Stimulated activated naive CD8-positive, alpha-beta T cell treated with anti-CD3 and anti-CD28 coated beads, Interleukin-15, Interleukin-2, amounts not matched to agents 100 ng/mL and 50 ng/mL, for 24 hours (primary cell): Measurements from ENCODE around the gene NMUR1.
"Not testable (repeated sequence)": the region's sequence is repeated elsewhere in the genome, so short reads cannot be mapped to it uniquely, and the experiment has no call there.

ENCODE experiments used
- H3K27ac Mint-ChIP-seq: one replicate; pipeline ENCODE4 v1.8.0; 2021; ENCODE audit warnings: mild to moderate bottlenecking, mixed read lengths
- H3K27me3 Mint-ChIP-seq: one replicate; pipeline ENCODE4 v1.8.0; 2021; ENCODE audit warnings: mixed read lengths
- H3K36me3 Mint-ChIP-seq: one replicate; pipeline ENCODE4 v1.8.0; 2021; ENCODE audit warnings: low read depth, mixed read lengths
- H3K4me1 Mint-ChIP-seq: one replicate; pipeline ENCODE4 v1.8.0; 2021; ENCODE audit warnings: low read depth, mixed read lengths
- H3K4me3 Mint-ChIP-seq: one replicate; pipeline ENCODE4 v1.8.0; 2021; ENCODE audit warnings: mild to moderate bottlenecking, mixed read lengths
- H3K9me3 Mint-ChIP-seq: one replicate; pipeline ENCODE4 v1.8.0; 2021; ENCODE audit warnings: mixed read lengths

The NMUR1 gene, protein sequence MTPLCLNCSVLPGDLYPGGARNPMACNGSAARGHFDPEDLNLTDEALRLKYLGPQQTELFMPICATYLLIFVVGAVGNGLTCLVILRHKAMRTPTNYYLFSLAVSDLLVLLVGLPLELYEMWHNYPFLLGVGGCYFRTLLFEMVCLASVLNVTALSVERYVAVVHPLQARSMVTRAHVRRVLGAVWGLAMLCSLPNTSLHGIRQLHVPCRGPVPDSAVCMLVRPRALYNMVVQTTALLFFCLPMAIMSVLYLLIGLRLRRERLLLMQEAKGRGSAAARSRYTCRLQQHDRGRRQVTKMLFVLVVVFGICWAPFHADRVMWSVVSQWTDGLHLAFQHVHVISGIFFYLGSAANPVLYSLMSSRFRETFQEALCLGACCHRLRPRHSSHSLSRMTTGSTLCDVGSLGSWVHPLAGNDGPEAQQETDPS

DNA sequence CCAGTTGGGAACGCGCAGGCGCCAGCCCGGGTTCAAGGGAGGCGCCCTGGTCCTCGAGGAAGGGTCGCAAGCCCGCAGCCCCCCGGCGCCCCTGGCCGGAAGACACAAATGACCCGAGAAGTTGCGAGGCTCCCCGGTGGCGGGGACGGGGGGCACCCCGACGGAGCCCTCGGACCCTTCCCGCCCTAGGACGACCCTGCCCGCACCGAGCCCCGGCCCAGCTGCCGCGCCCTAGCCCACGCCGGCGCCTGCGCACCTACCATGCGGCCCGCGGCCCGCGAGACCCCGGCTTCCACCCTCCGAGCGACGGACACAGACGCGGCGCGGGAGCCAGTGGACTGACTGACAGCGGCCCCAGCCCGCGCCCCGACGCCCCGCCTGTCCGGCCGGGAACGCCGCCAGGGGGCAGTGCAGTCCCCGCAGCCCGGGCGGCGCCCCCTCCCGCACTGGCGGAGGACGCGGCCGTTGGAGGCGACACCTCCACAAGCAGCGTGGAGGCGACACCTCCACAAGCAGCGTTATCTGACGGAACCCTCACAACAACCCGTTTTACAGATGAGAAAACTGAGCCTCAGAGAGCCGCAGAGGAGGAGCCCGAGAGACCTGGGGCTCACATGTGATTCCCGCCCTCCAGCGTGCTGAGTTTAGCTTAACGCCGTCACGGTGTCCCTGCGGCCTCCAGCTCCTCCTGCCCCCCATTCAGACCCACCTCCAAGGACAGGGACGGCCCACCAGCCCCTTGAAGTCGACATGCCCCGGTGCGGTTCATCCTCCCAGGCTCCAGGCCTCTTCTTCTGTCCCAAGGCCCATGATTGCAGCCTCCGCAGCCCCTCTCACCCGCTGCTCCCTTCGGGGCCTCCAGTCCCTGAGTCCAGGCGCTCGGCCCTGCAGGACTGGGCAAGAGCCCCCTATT is at the start of gene NMUR1:
TSS of gene NMUR1 (minus strand) at position 347 of the 913 bp plus-strand sequence. CDS start at position 263, 84 bp downstream.
- Mint-ChIP-seq H3K27me3 (peaks cover 23% of the 10 kb centered on the region), H3K9me3 (no peaks in the 10 kb centered on the region), H3K4me3 (peak within 1 kb of the TSS; percentile 23), H3K36me3 (no peaks in the 10 kb centered on the region), H3K4me1 (peaks cover 17% of the 10 kb centered on the region), H3K27ac (no peak within 1 kb of the TSS)

DNA sequence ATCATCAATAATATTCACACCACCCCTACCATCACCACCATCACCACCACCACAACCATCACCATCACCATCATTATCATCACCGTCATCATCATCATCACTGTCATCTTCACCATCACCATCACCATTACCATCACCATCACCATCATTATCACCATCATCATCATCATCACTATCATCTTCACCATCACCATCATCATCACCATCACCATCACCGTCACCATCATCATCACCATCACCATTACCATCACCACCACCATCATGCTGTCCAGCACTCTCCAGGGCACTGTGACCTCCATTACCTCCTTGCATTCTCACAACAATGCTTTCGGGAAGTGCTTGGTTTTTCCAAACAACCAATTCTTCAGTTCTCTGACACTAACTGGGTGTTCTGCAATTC is 49.3 kb upstream of the NMUR1 start:
- Mint-ChIP-seq H3K36me3 (no peaks in the 10 kb centered on the region), H3K9me3 (peaks cover 9% of the 10 kb centered on the region), H3K27me3 (peaks cover 5% of the 10 kb centered on the region), H3K4me1 (no peaks in the 10 kb centered on the region), H3K4me3 (no peak overlapping the region), H3K27ac (no peak overlapping the region)

DNA sequence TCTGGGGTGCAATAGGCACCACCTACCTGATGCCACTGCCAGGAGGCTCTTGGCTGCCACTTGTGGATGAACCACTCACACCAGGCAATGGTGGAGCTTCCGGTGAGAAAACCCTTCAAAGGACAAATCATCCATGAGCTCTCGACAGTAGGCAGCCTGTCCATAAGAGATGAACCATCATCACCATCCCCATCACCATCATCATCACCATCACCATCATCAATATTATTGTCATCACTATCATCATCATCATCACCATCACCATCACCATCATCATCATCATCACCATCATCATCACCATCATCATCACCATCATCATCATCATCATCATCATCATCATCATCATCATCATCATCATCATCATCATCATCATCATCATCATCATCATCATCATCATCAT is 48.4 kb upstream of the NMUR1 start:
- not testable (repeated sequence) for H3K27me3 Mint-ChIP-seq, H3K4me3 Mint-ChIP-seq, H3K9me3 Mint-ChIP-seq, H3K36me3 Mint-ChIP-seq, H3K4me1 Mint-ChIP-seq, H3K27ac Mint-ChIP-seq

DNA sequence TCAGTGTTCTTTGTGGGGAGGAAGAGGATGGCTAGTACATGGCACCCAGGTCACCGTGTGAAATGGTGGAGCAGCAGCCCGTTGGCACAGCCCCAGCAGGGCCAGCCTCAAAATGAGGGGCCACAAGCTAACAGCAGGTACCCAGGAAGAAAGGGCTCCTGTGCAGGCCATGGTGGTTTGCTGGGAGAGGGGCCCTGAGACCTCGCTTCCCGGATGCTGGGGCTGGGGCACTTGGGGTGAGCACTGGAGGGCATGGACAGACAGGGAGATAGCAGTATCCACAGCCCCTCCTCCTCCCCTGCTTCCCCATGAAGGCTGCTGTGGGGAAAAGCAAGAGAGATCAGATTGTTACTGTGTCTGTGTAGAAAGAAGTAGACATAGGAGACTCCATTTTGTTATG is 46.2 kb upstream of the NMUR1 start:
- H3K36me3 Mint-ChIP-seq, result no peaks in the 10 kb centered on the region
- H3K9me3 Mint-ChIP-seq, result peaks cover 9% of the 10 kb centered on the region
- H3K27me3 Mint-ChIP-seq, result peaks cover 5% of the 10 kb centered on the region
- no peak overlapping the region for H3K27ac Mint-ChIP-seq
- H3K4me1 Mint-ChIP-seq, result no peaks in the 10 kb centered on the region
- H3K4me3 Mint-ChIP-seq, result no peak overlapping the region

GRCh38 chr2:231575612-231576256 is 45.5 kb upstream of the NMUR1 start:
- peaks cover 5% of the 10 kb centered on the region for H3K27me3 Mint-ChIP-seq
- H3K4me3 Mint-ChIP-seq, result no peak overlapping the region
- peaks cover 9% of the 10 kb centered on the region for H3K9me3 Mint-ChIP-seq
- no peak overlapping the region for H3K27ac Mint-ChIP-seq
- H3K4me1 Mint-ChIP-seq, result no peaks in the 10 kb centered on the region
- H3K36me3 Mint-ChIP-seq, result no peaks in the 10 kb centered on the region

DNA sequence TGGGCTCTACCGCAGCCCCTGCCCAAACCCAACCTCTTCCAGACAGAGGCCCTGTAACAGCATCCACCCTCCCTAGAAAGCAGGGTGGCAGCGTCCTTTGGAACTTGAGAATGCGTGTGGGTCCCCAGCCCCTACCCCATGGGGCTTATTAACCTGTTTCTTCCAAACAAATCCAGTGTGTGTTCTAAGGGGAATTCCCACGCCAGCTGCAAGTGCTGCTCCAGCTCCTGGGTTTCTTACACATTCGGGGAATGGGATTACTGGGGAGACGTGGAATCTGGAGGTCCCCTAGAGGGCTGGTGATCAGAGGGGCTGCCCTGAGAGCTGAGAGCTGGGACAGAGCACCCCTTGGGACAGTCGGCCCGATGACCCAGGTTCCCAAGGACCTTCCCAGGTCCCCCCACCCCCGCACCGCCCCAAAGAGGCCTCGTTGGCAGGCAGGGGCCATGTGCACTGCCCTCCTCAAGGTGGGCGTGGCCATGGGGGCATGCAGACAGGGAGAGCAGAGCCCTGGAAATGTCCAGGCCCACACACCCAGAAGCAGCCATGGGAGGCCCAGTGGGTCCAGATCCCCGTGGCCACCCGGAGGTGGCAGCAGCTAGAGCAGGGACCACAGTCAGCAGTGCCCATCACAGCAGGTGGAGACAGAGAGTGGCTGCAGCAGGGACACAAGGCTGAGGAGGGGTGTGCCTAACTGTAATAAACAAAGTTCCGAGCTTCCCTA is 43.6 kb upstream of the NMUR1 start:
- H3K27me3 Mint-ChIP-seq, result no peaks in the 10 kb centered on the region
- no peaks in the 10 kb centered on the region for H3K36me3 Mint-ChIP-seq
- H3K4me3 Mint-ChIP-seq, result no peak overlapping the region
- peaks cover 3% of the 10 kb centered on the region for H3K4me1 Mint-ChIP-seq
- H3K27ac Mint-ChIP-seq, result no peak overlapping the region
- peaks cover 4% of the 10 kb centered on the region for H3K9me3 Mint-ChIP-seq

GRCh38 chr2:231573096-231573495 is 42.9 kb upstream of the NMUR1 start:
- Mint-ChIP-seq H3K27ac (no peak overlapping the region), H3K4me3 (no peak overlapping the region), H3K36me3 (no peaks in the 10 kb centered on the region), H3K9me3 (no peaks in the 10 kb centered on the region), H3K4me1 (peaks cover 8% of the 10 kb centered on the region), H3K27me3 (no peaks in the 10 kb centered on the region)

- Mint-ChIP-seq H3K4me1 (peaks cover 8% of the 10 kb centered on the region), H3K27ac (no peak overlapping the region), H3K4me3 (no peak overlapping the region), H3K27me3 (no peaks in the 10 kb centered on the region), H3K9me3 (no peaks in the 10 kb centered on the region), H3K36me3 (no peaks in the 10 kb centered on the region)
Observed at GRCh38 chr2:231571661-231572191, 41.5 kb upstream of the NMUR1 start.

- H3K36me3 Mint-ChIP-seq, H3K27me3 Mint-ChIP-seq, H3K4me3 Mint-ChIP-seq, H3K9me3 Mint-ChIP-seq, H3K4me1 Mint-ChIP-seq, H3K27ac Mint-ChIP-seq: not testable (repeated sequence)
Observed at GRCh38 chr2:231570915-231571314, 40.7 kb upstream of the NMUR1 start.

DNA sequence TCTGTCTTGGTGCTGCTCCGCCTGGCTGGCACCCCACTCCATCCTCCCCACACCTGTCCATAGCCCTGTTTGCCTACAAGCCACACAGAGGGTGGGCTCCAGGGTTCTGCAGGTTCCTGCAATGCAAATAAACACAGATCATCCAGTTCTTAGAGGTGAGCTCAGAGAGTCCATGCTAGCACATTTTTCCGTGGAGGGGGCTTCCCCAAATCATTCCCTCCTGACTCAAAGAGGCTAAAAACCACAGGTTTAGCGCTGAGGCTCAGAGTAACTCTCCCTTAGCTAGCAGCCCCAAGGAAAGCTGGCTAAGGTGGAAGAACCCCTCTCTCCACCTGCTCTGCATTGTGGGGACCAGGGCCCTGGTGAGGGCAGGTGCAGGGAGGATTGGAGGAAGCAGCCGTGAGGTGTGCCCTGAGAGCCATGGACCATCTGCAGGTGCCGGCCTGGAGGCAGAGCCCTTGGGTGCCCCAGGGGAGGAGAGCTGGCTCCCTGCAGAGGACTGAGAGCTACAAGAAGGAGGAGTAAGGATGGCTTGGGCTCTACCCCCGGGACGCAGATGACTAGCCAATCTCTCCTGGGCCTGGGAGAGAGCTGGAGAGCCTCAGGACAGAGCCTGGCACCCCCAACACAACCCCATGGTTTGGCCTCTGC is 38.7 kb upstream of the NMUR1 start:
- Mint-ChIP-seq H3K36me3 (no peaks in the 10 kb centered on the region), H3K4me3 (no peak overlapping the region), H3K27ac (no peak overlapping the region), H3K27me3 (no peaks in the 10 kb centered on the region), H3K9me3 (no peaks in the 10 kb centered on the region), H3K4me1 (peaks cover 8% of the 10 kb centered on the region)

- H3K27me3 Mint-ChIP-seq, result no peaks in the 10 kb centered on the region
- no peak overlapping the region for H3K27ac Mint-ChIP-seq
- H3K4me1 Mint-ChIP-seq, result peaks cover 8% of the 10 kb centered on the region
- no peaks in the 10 kb centered on the region for H3K36me3 Mint-ChIP-seq
- no peak overlapping the region for H3K4me3 Mint-ChIP-seq
- H3K9me3 Mint-ChIP-seq, result no peaks in the 10 kb centered on the region
Observed at GRCh38 chr2:231568098-231568784, 38.0 kb upstream of the NMUR1 start.

DNA sequence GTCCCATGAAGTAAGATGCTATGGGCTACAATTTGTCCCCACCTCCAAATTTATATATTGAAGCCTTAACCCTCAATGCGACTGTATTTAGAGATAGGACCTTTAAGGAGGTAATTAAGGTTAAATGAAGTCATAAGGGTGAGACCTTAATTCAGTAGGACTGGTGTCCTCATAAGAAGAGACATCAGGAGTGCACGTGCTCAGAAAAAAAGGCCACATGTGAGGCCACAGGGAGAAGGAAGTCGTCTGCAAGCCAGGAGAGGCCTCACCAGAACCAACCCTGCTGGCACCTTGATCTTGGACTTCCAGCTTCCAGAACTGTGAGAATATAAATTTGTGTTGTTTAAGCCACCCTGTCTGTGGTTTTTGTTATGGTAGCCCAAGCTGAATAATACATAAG is 36.9 kb upstream of the NMUR1 start:
- Mint-ChIP-seq H3K4me1 (peaks cover 8% of the 10 kb centered on the region), H3K9me3 (no peaks in the 10 kb centered on the region), H3K36me3 (no peaks in the 10 kb centered on the region), H3K4me3 (no peak overlapping the region), H3K27me3 (no peaks in the 10 kb centered on the region), H3K27ac (no peak overlapping the region)

GRCh38 chr2:231565887-231566594 is 35.8 kb upstream of the NMUR1 start:
- H3K4me1 Mint-ChIP-seq, result peaks cover 8% of the 10 kb centered on the region
- no peak overlapping the region for H3K27ac Mint-ChIP-seq
- H3K27me3 Mint-ChIP-seq, result no peaks in the 10 kb centered on the region
- H3K9me3 Mint-ChIP-seq, result no peaks in the 10 kb centered on the region
- H3K4me3 Mint-ChIP-seq, result no peak overlapping the region
- H3K36me3 Mint-ChIP-seq, result no peaks in the 10 kb centered on the region
